ENCODE measurements around the gene OR3A3.

DNA sequence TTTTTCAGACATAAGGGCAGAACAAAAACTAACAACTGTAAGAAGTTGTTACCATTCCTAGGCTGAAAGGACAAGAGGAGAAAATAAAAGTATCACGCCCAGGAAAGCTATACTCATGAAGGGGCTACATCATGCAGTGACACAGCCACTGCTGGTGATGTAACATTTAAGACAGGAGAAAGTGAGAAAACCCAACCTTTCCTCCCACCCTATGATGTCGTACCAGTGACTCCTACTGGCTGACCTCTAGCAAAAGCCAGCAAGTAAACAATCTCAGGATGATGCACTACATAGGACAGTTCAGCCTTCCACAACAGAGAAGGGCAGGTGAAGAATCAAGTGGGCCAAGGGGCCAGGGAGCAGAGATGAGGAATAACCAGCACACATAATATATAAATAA lies 36.5 kb downstream of the OR3A3 start:
- TF ChIP-seq HDAC6 (IDR thresholded peaks at IDR 0.05; ENCODE audit: low read depth, low read length): no peak
- peak in 2 of 3 experiments; percentile 64 to 78; a peak in 3 of 4 replicates for TF ChIP-seq CTCF (IDR thresholded peaks at IDR 0.05; ENCODE audit: control extremely low read depth in 1 of 3, insufficient read depth in 1 of 3, low read depth in 1 of 3, low read length in 3 of 3)
- TF ChIP-seq PHF8 (conservative IDR thresholded peaks at IDR 0.05; ENCODE audit: low read depth, low read length): no peak
- TF ChIP-seq, protein P1, sequence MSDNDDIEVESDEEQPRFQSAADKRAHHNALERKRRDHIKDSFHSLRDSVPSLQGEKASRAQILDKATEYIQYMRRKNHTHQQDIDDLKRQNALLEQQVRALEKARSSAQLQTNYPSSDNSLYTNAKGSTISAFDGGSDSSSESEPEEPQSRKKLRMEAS (IDR thresholded peaks at IDR 0.05): no peak
- no peak for TF ChIP-seq RFX5 (IDR thresholded peaks at IDR 0.05; ENCODE audit: borderline replicate concordance, low read depth, low read length)
- TF ChIP-seq POLR2A (IDR thresholded peaks at IDR 0.05; ENCODE audit: control extremely low read depth in 1 of 2, low read depth in 2 of 2, low read length in 2 of 2): no peak
- no peak for TF ChIP-seq GTF2F1 (IDR thresholded peaks at IDR 0.05; ENCODE audit: borderline replicate concordance, low read depth, low read length)
- TF ChIP-seq GABPA (IDR thresholded peaks at IDR 0.05; ENCODE audit: borderline replicate concordance, insufficient read depth, low read length): no peak
- no peak for TF ChIP-seq EZH2 (IDR thresholded peaks at IDR 0.05; ENCODE audit: low read depth, low read length, severe bottlenecking)
- TF ChIP-seq SIN3A (conservative IDR thresholded peaks at IDR 0.05 in 1 of 2, IDR thresholded peaks at IDR 0.05 in 1 of 2; ENCODE audit: low read depth in 1 of 2, low read length in 2 of 2): no peak
- no peak for TF ChIP-seq POLR2AphosphoS5 (IDR thresholded peaks at IDR 0.05; ENCODE audit: low read depth, low read length)
- TF ChIP-seq CREB1 (IDR thresholded peaks at IDR 0.05): peak; percentile 82
